ENCODE data around the gene FAM20C.
"Not testable (repeated sequence)": the region's sequence is repeated elsewhere in the genome, so short reads cannot be mapped to it uniquely, and the experiment has no call there.

DNA sequence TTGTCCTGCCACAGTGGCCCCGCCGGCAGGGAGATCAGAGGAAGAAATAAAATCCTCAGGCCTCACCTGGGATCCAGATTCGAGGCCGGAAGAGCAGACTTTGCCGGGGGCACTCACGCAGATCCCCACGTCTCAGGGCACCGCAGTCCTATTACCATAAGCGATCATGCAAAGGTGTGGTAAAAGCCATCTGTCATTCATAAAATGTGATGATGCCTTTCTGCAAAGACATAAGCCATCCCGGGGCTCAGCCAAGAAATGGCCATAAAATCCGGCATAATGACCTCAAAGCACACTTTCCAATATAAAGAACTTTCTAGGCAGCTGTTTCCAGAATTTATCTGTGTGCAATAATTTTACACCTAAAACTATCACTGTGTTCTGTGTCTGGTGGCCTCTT is 9.9 kb upstream of the FAM20C start:
- not testable (repeated sequence) for TF ChIP-seq EP300 (IDR thresholded peaks at IDR 0.05)
- TF ChIP-seq, protein P1, sequence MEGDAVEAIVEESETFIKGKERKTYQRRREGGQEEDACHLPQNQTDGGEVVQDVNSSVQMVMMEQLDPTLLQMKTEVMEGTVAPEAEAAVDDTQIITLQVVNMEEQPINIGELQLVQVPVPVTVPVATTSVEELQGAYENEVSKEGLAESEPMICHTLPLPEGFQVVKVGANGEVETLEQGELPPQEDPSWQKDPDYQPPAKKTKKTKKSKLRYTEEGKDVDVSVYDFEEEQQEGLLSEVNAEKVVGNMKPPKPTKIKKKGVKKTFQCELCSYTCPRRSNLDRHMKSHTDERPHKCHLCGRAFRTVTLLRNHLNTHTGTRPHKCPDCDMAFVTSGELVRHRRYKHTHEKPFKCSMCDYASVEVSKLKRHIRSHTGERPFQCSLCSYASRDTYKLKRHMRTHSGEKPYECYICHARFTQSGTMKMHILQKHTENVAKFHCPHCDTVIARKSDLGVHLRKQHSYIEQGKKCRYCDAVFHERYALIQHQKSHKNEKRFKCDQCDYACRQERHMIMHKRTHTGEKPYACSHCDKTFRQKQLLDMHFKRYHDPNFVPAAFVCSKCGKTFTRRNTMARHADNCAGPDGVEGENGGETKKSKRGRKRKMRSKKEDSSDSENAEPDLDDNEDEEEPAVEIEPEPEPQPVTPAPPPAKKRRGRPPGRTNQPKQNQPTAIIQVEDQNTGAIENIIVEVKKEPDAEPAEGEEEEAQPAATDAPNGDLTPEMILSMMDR (IDR thresholded peaks at IDR 0.05), result not testable (repeated sequence)

Data from suprapubic skin (tissue), 3 donors.